ENCODE results near the gene IL6R. TPM values are rescaled to one million over a fixed set of nuclear protein-coding genes. Genes with fewer than 3 reads are reported as not detected.
"Not testable (repeated sequence)": the region's sequence is repeated elsewhere in the genome, so short reads cannot be mapped to it uniquely, and the experiment has no call there.

Gene IL6R
- total RNA-seq, 1 experiment from 2014 or later, result 12.2 TPM

- CTCF ChIA-PET, result interaction anchor here (0.7 kb wide), 1 partner anchor 26 kb away, joined by 3 read pairs; no protein-coding TSS in a partner anchor
- peak; percentile 31; the same call in 1 of the 2 replicates for ATAC-seq
- no peaks in the 10 kb centered on the region for H3K27me3 ChIP-seq (ENCODE audit: control insufficient read depth, insufficient read depth, low read length)
- intact Hi-C loops (cut with micrococcal nuclease; ENCODE audit: unreplicated experiment) (no loop called here), in situ Hi-C loops (cut with HindIII; ENCODE audit: low pct_unique_long_range_greater_than_20kb, low sequenced_read_pairs) (no loop called here)
- no peaks in the 10 kb centered on the region for H3K9me3 ChIP-seq (ENCODE audit: control insufficient read depth, insufficient read depth, low read depth, low read length)
- DNase-seq (ENCODE audit: low read depth, low spot score), result peak; percentile 75
- peak overlapping the region; percentile 89 for H3K27ac ChIP-seq (ENCODE audit: low read length)
- no TSS peak for BruUV-seq (replicated peaks)
- POLR2A ChIA-PET, result interaction anchor here (1.5 kb wide), 1 partner anchor 12 kb away, joined by 5 read pairs; no protein-coding TSS in a partner anchor
- no peaks in the 10 kb centered on the region for H3K36me3 ChIP-seq (ENCODE audit: control insufficient read depth, insufficient read depth, low read length)
- no peak for TF ChIP-seq SIN3A (IDR thresholded peaks at IDR 0.05; ENCODE audit: borderline replicate concordance, insufficient read depth, low read depth, low read length)
- TF ChIP-seq CTCF (IDR thresholded peaks at IDR 0.05), result no peak
- no peak for TF ChIP-seq POLR2AphosphoS5 (IDR thresholded peaks at IDR 0.05; ENCODE audit: low read depth, low read length)
- no peak for TF ChIP-seq REST (IDR thresholded peaks at IDR 0.05; ENCODE audit: insufficient read depth in 1 of 2, low read depth in 2 of 2, low read length in 1 of 2)
- TF ChIP-seq TCF7L2 (IDR thresholded peaks at IDR 0.05; ENCODE audit: low read depth, low read length), result no peak
- peak overlapping the region in 1 of 2 experiments; percentile 33; a peak in 2 of 4 replicates for H3K4me3 ChIP-seq (ENCODE audit: low read depth in 2 of 2, low read length in 2 of 2)
- peaks cover 66% of the 10 kb centered on the region for H3K4me1 ChIP-seq (ENCODE audit: control insufficient read depth, insufficient read depth, low read length)
Observed at GRCh38 chr1:154419620-154420571, 14.8 kb downstream of the IL6R start.

- Histone ChIP-seq H3K36me3 (ENCODE audit: control insufficient read depth, insufficient read depth, low read length) (no peaks in the 10 kb centered on the region), H3K4me1 (ENCODE audit: control insufficient read depth, insufficient read depth, low read length) (peaks cover 66% of the 10 kb centered on the region), H3K4me3 (ENCODE audit: low read depth in 2 of 2, low read length in 2 of 2) (no peak overlapping the region), H3K27ac (ENCODE audit: low read length) (peak overlapping the region; percentile 89), H3K9me3 (ENCODE audit: control insufficient read depth, insufficient read depth, low read depth, low read length) (no peaks in the 10 kb centered on the region), H3K27me3 (ENCODE audit: control insufficient read depth, insufficient read depth, low read length) (no peaks in the 10 kb centered on the region)
- ChIA-PET CTCF (no interaction called here), POLR2A (no interaction called here)
- no peak for TF ChIP-seq REST (IDR thresholded peaks at IDR 0.05; ENCODE audit: insufficient read depth in 1 of 2, low read depth in 2 of 2, low read length in 1 of 2)
- no peak for TF ChIP-seq SIN3A (IDR thresholded peaks at IDR 0.05; ENCODE audit: borderline replicate concordance, insufficient read depth, low read depth, low read length)
- no peak for TF ChIP-seq POLR2AphosphoS5 (IDR thresholded peaks at IDR 0.05; ENCODE audit: low read depth, low read length)
- TF ChIP-seq TCF7L2 (IDR thresholded peaks at IDR 0.05; ENCODE audit: low read depth, low read length), result no peak
- TF ChIP-seq CTCF (IDR thresholded peaks at IDR 0.05), result no peak
- ATAC-seq (no peak), DNase-seq (ENCODE audit: low read depth, low spot score) (no peak)
- in situ Hi-C loops (cut with HindIII; ENCODE audit: low pct_unique_long_range_greater_than_20kb, low sequenced_read_pairs), result no loop called here
- intact Hi-C loops (cut with micrococcal nuclease; ENCODE audit: unreplicated experiment), result no loop called here
- no TSS peak for BruUV-seq (replicated peaks)
Observed at GRCh38 chr1:154420961-154421924, 16.1 kb downstream of the IL6R start.

- Histone ChIP-seq H3K27ac (ENCODE audit: low read length) (peak overlapping the region; percentile 56), H3K4me1 (ENCODE audit: control insufficient read depth, insufficient read depth, low read length) (peaks cover 63% of the 10 kb centered on the region)
- in situ Hi-C loops (cut with HindIII; ENCODE audit: low pct_unique_long_range_greater_than_20kb, low sequenced_read_pairs); H3K9me3 ChIP-seq (ENCODE audit: control insufficient read depth, insufficient read depth, low read depth, low read length); DNase-seq (ENCODE audit: low read depth, low spot score); intact Hi-C loops (cut with micrococcal nuclease; ENCODE audit: unreplicated experiment); H3K27me3 ChIP-seq (ENCODE audit: control insufficient read depth, insufficient read depth, low read length); H3K36me3 ChIP-seq (ENCODE audit: control insufficient read depth, insufficient read depth, low read length); ATAC-seq; CTCF ChIA-PET; BruUV-seq (replicated peaks); H3K4me3 ChIP-seq (ENCODE audit: low read depth in 2 of 2, low read length in 2 of 2); POLR2A ChIA-PET: not testable (repeated sequence)
Observed at GRCh38 chr1:154422049-154422448, 16.9 kb downstream of the IL6R start.

Measured in Panc1 (cell line).